Stimulated activated CD8-positive, alpha-beta memory T cell treated with anti-CD3 and anti-CD28 coated beads, Interleukin-15, amount 100 ng/mL, for 48 hours (primary cell): ENCODE results near the gene NUDT10.
"Not testable (repeated sequence)": the region's sequence is repeated elsewhere in the genome, so short reads cannot be mapped to it uniquely, and the experiment has no call there.

Source experiments
- DNase-seq, 2 donors: peaks; one replicate each; pipeline ENCODE4 v3.0.0-alpha.2; 2020; ENCODE audit warnings: low read depth in 2 of 2

NUDT10 gene

DNA sequence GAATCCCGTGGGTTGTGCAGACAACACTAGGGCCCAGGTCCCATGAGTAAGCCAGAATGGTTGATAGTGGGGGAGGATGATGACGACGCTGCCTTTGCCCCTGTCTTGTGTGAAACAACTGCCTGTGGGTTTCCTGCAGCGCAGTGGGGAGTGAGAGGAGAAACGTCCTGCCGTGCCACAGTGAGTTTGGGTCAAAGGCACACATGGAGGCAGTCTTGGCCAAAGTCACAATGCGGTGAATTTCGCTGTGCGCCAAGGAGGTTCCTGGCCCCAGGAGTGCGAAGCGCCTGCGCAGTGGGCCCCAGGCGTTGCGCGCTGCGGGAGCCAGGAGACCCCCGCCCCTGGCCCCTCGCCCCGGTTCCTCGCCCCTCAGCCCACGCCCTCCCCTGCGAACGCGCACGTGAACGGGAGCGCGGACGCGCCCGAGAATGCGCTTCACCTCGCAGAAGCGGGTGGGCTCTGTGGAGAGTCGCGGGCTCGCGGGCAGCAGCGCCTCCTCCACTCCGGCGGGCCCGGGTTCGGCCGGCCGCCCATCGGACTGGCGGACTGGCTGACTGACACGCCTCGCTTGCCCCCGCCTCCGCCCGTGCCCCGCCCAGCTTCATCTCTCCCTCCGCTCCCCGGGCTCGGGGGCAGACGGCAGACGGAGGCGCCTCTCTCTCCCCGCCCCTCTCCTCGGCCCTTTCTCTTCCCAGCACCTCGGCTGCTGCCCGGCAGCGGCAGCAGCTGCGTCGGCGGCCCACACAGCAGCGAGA, at the start of gene NUDT10:
NUDT10 (plus strand) TSS at position 635 of the 755 bp plus-strand sequence. CDS start 144 bp downstream, outside the sequence.
- DNase-seq: peak; percentile 23 to 24

DNA sequence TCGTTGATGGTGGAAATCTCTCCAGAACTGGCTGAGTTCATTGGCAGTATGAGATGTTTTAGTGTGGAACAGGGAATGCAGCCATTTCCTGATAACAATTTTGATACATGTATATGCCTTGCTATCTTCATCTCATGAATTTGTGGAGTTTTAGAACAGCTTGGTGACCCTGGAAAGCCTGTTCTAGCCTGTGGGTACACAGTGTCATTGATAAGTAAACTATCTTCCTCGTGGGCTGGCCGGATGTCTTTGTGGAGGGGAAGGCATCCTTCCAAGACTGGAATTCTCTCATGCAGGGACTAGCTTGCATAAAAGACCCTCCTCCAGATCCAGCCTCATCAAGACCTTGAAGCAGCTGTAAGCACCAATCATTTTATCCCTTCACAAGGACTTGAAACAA, 40.2 kb upstream of the NUDT10 start:
- no peak for DNase-seq

DNA sequence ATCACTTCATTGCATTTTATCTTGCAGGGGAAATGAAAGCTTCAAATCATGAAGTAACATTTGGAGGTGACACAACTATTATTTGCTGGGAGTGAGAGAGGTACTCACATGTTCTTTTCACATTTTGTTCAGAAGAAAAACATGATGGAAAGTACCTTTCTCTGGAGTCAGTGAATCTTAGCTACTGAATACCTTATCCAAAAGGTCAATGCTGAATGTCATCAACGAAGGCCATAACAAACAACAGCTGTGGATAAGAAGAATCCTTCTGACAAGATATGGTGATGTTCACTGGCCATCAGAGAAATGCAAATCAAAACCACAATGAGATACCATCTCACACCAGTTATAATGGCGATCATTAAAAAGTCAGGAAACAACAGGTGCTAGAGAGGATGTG, 36.5 kb upstream of the NUDT10 start:
- no peak for DNase-seq

DNA sequence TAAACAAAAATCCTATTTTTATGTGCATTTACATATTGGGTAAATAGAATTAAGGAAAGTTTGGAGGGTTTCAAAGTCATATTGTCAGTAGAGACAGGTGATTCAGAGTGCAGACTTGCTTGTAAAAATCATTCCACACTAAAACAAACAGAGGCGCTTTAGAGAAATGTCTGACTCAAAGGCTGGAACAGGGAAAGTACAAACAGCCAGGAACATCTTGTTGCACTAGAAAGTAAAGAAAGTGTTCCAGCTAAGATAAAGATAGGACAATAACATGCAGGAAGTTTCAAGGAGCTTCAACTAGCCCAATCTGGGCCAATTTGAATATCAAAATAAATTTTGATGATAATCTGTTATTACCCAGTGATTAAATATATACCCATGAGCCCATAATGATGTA, 16.4 kb upstream of the NUDT10 start:
- DNase-seq: no peak

DNA sequence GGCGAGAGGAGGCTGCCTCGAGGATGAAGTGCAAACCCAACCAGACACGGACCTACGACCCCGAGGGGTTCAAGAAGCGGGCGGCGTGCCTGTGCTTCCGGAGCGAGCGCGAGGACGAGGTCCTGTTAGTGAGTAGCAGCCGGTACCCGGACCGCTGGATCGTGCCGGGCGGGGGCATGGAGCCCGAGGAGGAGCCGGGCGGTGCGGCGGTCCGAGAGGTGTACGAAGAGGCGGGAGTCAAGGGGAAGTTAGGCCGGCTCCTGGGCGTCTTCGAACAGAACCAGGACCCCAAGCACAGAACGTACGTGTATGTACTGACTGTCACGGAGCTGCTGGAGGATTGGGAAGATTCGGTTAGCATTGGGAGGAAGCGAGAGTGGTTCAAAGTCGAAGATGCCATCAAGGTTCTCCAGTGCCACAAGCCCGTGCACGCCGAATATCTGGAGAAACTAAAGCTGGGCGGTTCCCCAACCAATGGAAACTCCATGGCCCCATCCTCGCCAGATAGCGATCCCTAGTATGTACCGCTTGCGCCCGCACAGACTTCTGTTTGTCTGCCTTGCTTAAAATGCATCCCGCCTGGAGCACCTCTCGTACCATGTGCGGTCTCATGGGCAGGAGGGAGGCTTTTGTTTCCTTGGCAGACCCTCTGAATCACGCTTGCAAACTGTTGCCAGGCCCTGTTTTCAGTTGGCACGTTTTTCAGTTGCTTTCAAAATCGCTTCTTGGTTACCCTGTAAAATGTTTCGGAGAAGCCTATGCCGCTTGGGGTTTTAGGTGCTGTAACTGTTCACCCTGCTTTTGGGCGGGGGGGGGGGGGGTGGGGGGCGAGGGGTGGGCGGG, 542 bp downstream of the NUDT10 start:
- not testable (repeated sequence) for DNase-seq

DNA sequence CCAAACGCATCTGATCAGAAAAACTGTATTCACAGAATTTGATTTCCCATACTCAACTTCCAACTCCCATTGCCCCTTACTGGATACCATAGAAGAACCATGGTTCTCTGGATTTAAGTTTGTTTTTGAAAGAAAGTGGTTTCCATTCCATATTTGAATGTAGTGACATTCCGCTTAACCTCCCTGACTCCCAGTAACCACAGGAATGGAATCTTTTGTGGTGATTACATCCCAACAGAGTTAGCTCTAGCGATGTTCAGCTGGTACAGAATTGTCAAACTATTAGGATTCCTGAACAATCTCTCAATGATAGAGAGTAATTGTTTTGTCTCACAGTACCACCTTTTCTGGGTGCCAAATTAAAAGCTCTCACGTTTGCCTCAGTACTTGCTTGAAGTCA, 1.7 kb downstream of the NUDT10 start:
- DNase-seq: no peak

DNA sequence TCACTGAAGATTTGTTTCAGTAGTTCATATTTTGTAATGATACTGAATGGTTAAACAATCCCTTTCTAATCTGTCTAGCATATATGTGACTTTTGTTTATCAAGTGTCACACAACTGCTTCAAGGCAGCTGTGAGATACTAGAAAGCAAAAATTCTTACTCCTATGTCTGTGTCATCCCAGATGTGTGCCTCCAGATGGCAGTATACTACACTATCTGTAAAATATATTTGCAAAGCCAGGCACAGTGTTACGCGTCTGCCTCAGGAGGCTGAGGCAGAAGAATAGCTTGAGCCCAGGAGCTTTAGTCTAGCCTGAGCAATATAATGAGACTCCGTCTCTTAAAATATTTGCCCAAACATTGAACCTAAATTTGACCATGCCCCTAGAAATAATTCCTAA, 4.0 kb downstream of the NUDT10 start:
- no peak for DNase-seq

DNA sequence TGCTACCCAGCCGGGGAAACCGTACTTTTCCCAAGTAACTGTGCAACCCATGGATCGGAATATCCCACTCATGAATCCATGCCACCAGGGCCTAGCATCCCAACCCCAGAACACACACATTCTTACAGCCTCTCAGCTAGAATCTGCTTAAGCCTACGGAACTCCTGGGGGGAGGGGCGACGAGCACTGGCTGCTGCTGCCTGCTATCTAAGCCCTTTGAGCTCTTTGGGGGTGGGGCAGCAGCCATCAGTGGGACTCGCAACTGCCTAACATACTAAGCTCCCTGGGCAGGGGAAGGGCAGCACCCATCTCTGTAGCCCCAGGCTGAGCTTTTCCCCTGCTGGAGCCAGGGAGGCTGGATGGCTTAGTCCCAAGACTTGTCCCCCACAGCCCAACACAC, 28.6 kb downstream of the NUDT10 start:
- no peak for DNase-seq

DNA sequence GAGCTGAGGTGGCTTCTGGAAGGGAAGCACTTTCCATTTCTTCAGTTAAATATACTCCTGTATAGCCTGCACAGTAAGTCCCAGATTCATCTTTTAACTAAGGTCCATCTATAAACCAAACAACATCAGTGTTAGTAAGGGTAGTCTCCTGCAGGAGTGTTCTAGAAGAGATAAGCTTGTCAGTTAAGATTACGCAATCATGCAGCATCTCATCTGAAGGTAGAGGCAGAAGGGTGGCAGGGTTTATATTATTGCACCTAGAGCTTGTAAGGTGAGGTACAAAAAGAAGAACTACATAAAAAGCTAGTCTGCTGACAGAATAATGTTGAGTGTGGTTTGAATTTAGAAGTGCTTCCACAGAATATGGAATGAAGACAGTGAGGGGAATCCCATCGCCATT, 44.0 kb downstream of the NUDT10 start:
- no peak for DNase-seq
